Activated naive CD4-positive, alpha-beta T cell treated with Interleukin-2 at 50 U/mL for 16 hours (primary cell): ENCODE results near the gene RELN.

ENCODE experiments used
- DNase-seq: peaks from one replicate; pipeline ENCODE4 v3.0.0-alpha.2; 2020

The RELN gene

GRCh38 chr7:103889451-103889850 lies 100.0 kb downstream of the RELN start:
- no peak for DNase-seq

- DNase-seq, result no peak
These were observed 100.8 kb downstream of the RELN start for GRCh38 chr7:103888603-103889153.

GRCh38 chr7:103887853-103888602 lies 101.4 kb downstream of the RELN start:
- DNase-seq, result no peak

GRCh38 chr7:103887050-103887449 lies 102.4 kb downstream of the RELN start:
- no peak for DNase-seq

- no peak for DNase-seq
These were observed 109.4 kb downstream of the RELN start for GRCh38 chr7:103879928-103880600.

GRCh38 chr7:103879411-103879810 lies 110.0 kb downstream of the RELN start:
- DNase-seq, result no peak

- DNase-seq, result no peak
These were observed 111.9 kb downstream of the RELN start for GRCh38 chr7:103877565-103877964.

- no peak for DNase-seq
These were observed 113.7 kb downstream of the RELN start for GRCh38 chr7:103875718-103876117.

GRCh38 chr7:103871473-103871872 lies 118.0 kb downstream of the RELN start:
- no peak for DNase-seq

GRCh38 chr7:103870664-103871063 lies 118.8 kb downstream of the RELN start:
- DNase-seq, result no peak

GRCh38 chr7:103867874-103868273 lies 121.6 kb downstream of the RELN start:
- no peak for DNase-seq

- no peak for DNase-seq
These were observed 122.5 kb downstream of the RELN start for GRCh38 chr7:103866919-103867318.

GRCh38 chr7:103865442-103865841 lies 124.0 kb downstream of the RELN start:
- no peak for DNase-seq

- DNase-seq, result no peak
These were observed 127.0 kb downstream of the RELN start for GRCh38 chr7:103862302-103863035.

GRCh38 chr7:103859709-103860108 lies 129.7 kb downstream of the RELN start:
- DNase-seq, result no peak

GRCh38 chr7:103857435-103857834 lies 132.0 kb downstream of the RELN start:
- no peak for DNase-seq

GRCh38 chr7:103856929-103857328 lies 132.5 kb downstream of the RELN start:
- DNase-seq, result no peak

- no peak for DNase-seq
These were observed 133.8 kb downstream of the RELN start for GRCh38 chr7:103855671-103856070.

GRCh38 chr7:103854611-103855010 lies 134.8 kb downstream of the RELN start:
- no peak for DNase-seq

GRCh38 chr7:103851357-103851756 lies 138.1 kb downstream of the RELN start:
- no peak for DNase-seq

GRCh38 chr7:103843689-103844480 lies 145.6 kb downstream of the RELN start:
- DNase-seq, result no peak

- no peak for DNase-seq
These were observed 156.1 kb downstream of the RELN start for GRCh38 chr7:103833401-103833800.

GRCh38 chr7:103832438-103832837 lies 157.0 kb downstream of the RELN start:
- DNase-seq, result no peak
